GM12878 (cell line): ENCODE data around the gene MDK. TPM values are rescaled to one million over a fixed set of nuclear protein-coding genes. Genes with fewer than 3 reads are reported as not detected.
"Not testable (repeated sequence)": the region's sequence is repeated elsewhere in the genome, so short reads cannot be mapped to it uniquely, and the experiment has no call there.

Experiments used
- ATAC-seq: fragments of 200-7000 bp; cut with Tn5 transposase; 3 replicates; pipeline ENCODE4 v1.9.1; 2020; ENCODE audit warnings: mild to moderate bottlenecking, moderate library complexity
- BruUV-seq: library from RNA; stranded (reverse); fragments of 400-500 nt; replicated peaks from 2 replicates; lab custom pipeline; 2021; lab: Mats Ljungman, UMichigan
- CTCF ChIA-PET: fragments of 300-600 bp; sonication (Branson Sonifier 250); formaldehyde crosslinking; extraction: SDS; loops from one replicate; lab custom pipeline; 2021; ENCODE audit warnings: inconsistent platforms; lab: Yijun Ruan, JAX
- POLR2A ChIA-PET: fragments of 350-600 bp; formaldehyde crosslinking; extraction: SDS; loops from one replicate; lab custom pipeline; 2021; ENCODE audit warnings: inconsistent platforms; lab: Charles Lee
- RAD21 ChIA-PET: fragments of 300-600 bp; sonication (Branson Sonifier 250); formaldehyde crosslinking; loops from one replicate; lab custom pipeline; 2023; ENCODE audit warnings: antibody characterized with exemption; ENCODE audit not compliant: unreplicated experiment; lab: Charles Lee
- SMC1A ChIA-PET: fragments of 300-600 bp; sonication (Branson Sonifier 250); formaldehyde crosslinking; loops from one replicate; lab custom pipeline; 2023; ENCODE audit not compliant: unreplicated experiment, uncharacterized antibody; lab: Charles Lee
- DNase-seq: peaks from one replicate; pipeline ENCODE4 v3.0.0-alpha.2; 2011; ENCODE audit warnings: low read depth, low spot score
- FAIRE-seq: peaks from 3 replicates; lab custom pipeline; 2011; peaks lifted over from hg19 to GRCh38; lab: Jason Lieb, UNC
- H2AFZ ChIP-seq: 2 replicates; pipeline ENCODE4 v1.6.0; 2011; ENCODE audit warnings: low read depth, low read length, control low read depth; ENCODE audit not compliant: control insufficient read depth
- H3K27ac ChIP-seq: 2 replicates; pipeline ENCODE4 v1.5.1; 2011; ENCODE audit warnings: control low read depth; ENCODE audit not compliant: control insufficient read depth, insufficient read depth
- H3K27me3 ChIP-seq, 2 experiments: replicated peaks in 1 of 2; 2 replicates each; pipeline versions ENCODE4 v1.6.0 to v1.6.1; 2011; ENCODE audit warnings: low read length in 1 of 2; ENCODE audit not compliant: control insufficient read depth in 2 of 2, insufficient read depth in 2 of 2
- H3K36me3 ChIP-seq, 2 experiments: 2 replicates each; pipeline ENCODE4 v1.5.1; 2011; ENCODE audit warnings: low read length in 1 of 2; ENCODE audit not compliant: control insufficient read depth in 2 of 2, insufficient read depth in 2 of 2
- H3K4me1 ChIP-seq: 2 replicates; pipeline ENCODE4 v1.6.1; 2011; ENCODE audit warnings: mild to moderate bottlenecking, low read length, moderate library complexity, mixed read lengths; ENCODE audit not compliant: control insufficient read depth, insufficient read depth
- H3K4me2 ChIP-seq: 2 replicates; pipeline ENCODE4 v1.6.0; 2011; ENCODE audit warnings: control low read depth; ENCODE audit not compliant: control insufficient read depth, insufficient read depth
- H3K4me3 ChIP-seq: fragments of 200-600 bp; sonication (generic); 2 replicates; pipeline ENCODE4 v1.5.1; 2016
- H3K79me2 ChIP-seq: 2 replicates; pipeline ENCODE4 v1.6.0; 2011; ENCODE audit warnings: low read length; ENCODE audit not compliant: control insufficient read depth, insufficient read depth
- H3K9ac ChIP-seq: 2 replicates; pipeline ENCODE4 v1.8.0; 2011; ENCODE audit warnings: low read length, control low read depth, mixed read lengths; ENCODE audit not compliant: control insufficient read depth, insufficient read depth
- H3K9me3 ChIP-seq: replicated peaks from 3 replicates; pipeline ENCODE4 v1.5.1; 2011; ENCODE audit warnings: mild to moderate bottlenecking, low read length; ENCODE audit not compliant: control insufficient read depth, insufficient read depth
- H4K20me1 ChIP-seq: 2 replicates; pipeline ENCODE4 v1.6.0; 2011; ENCODE audit not compliant: control insufficient read depth, insufficient read depth
- CBX5 ChIP-seq: sonication (generic); IDR thresholded peaks from 2 replicates; pipeline ENCODE4 v1.6.1; 2016; ENCODE audit warnings: low read depth, moderate library complexity, mild to moderate bottlenecking, inconsistent platforms
- CUX1 ChIP-seq: IDR thresholded peaks from 2 replicates; pipeline ENCODE4 v1.6.1; 2012; ENCODE audit warnings: improper control_type of control experiment, low read depth, low read length; ENCODE audit not compliant: insufficient replicate concordance
- WGBS: methylation state at CpG from one replicate; pipeline ENCODE4 v1.1.6; 2016; ENCODE audit warnings: low lambda C conversion rate; ENCODE audit not compliant: insufficient replicate concordance, insufficient coverage; ENCODE audit errors: missing lambda C conversion rate; 5-methylcytosine and 5-hydroxymethylcytosine counted together
- in situ Hi-C: fragments of 300-500 bp; cut with MboI; formaldehyde crosslinking; loops from 9 replicates; pipeline ENCODE4 v1.14.3; 2018; ENCODE audit warnings: mixed read lengths
- intact Hi-C: fragments of 100-400 bp; cut with micrococcal nuclease; formaldehyde crosslinking; loops from one replicate; pipeline ENCODE4 v1.14.2; 2022; ENCODE audit not compliant: unreplicated experiment
- polyA plus RNA-seq, 11 experiments: library from polyadenylated mRNA; depleted of rRNA in 4 of 11; unstranded in 6 of 11; stranded (reverse) in 5 of 11; fragments of >200 nt; fragmentation: Nextera tagmentation in 4 of 11; fragmentation: Illumina TruSeq in 1 of 11; extraction: Ambion mirVana in 4 of 11; extraction: Trizol in 1 of 11; gene quantifications; 1 replicate in 1 of 11; 2 replicates in 10 of 11; pipeline versions ENCODE4 v1.2.1 to v1.2.3, GENCODE V29; 2011 to 2016; ENCODE audit warnings: inconsistent platforms in 2 of 11, missing spikeins in 2 of 11, low read depth in 1 of 11
- total RNA-seq, 4 experiments: library from RNA; depleted of rRNA in 3 of 4; stranded (reverse); fragments of >200 nt in 3 of 4; fragmentation: Illumina TruSeq in 1 of 4; extraction: Trizol in 1 of 4; gene quantifications; 2 replicates each; pipeline versions ENCODE4 v1.2.1 to v1.2.3, GENCODE V29; 2013 to 2021

The MDK gene
- total and polyA plus RNA-seq, 10 of the 15 experiments (the other 5 are each of a cell fraction or from before 2014, with no cell fraction given), result 0.77 to 17.8 (median 9.9) TPM

- DNase-seq, H3K4me3 ChIP-seq, BruUV-seq, intact Hi-C loops, POLR2A ChIA-PET, H3K4me1 ChIP-seq, in situ Hi-C loops, H3K27ac ChIP-seq, H2AFZ ChIP-seq, H4K20me1 ChIP-seq, H3K79me2 ChIP-seq, FAIRE-seq, RAD21 ChIA-PET, H3K27me3 ChIP-seq, H3K4me2 ChIP-seq, H3K9me3 ChIP-seq, ATAC-seq, H3K9ac ChIP-seq: not testable (repeated sequence)
- 88% methylated on average over 19 of the region's 19 CpGs for WGBS
- ChIA-PET SMC1A (interaction anchor here (0.8 kb wide), 1 partner anchor 18 kb away, joined by 3 read pairs; no protein-coding TSS in a partner anchor), CTCF (interaction anchor here (1.3 to 15.2 kb wide), 2 partner anchors 18 to 20 kb away, joined by 3 to 423 read pairs; partner anchors contain the start of gene DGKZ)
- peaks cover 9 to 34% of the 10 kb centered on the region in 2 experiments; a peak in 3 of 4 replicates for H3K36me3 ChIP-seq
Measured at GRCh38 chr11:46371262-46371661, 10.2 kb upstream of the MDK start.

- TF ChIP-seq CUX1, result no peak
- no peak for TF ChIP-seq CBX5
- 89% methylated on average over 10 of the region's 10 CpGs for WGBS
- H3K9ac ChIP-seq, result no peak overlapping the region
- no peaks in the 10 kb centered on the region for H3K9me3 ChIP-seq
- DNase-seq (no peak), ATAC-seq (no peak), FAIRE-seq (no peak)
- no peaks in the 10 kb centered on the region for H3K79me2 ChIP-seq
- H2AFZ ChIP-seq, result no peak overlapping the region
- ChIA-PET RAD21 (no interaction called here), CTCF (interaction anchor here (15.2 kb wide), 1 partner anchor 20 kb away, joined by 423 read pairs; the partner anchor contains the start of gene DGKZ), POLR2A (interaction anchor here (0.6 kb wide), 1 partner anchor 145 kb away, joined by 3 read pairs; no protein-coding TSS in a partner anchor), SMC1A (no interaction called here)
- in situ Hi-C loops, result no loop called here
- H3K4me1 ChIP-seq, result no peaks in the 10 kb centered on the region
- BruUV-seq, result no TSS peak
- H3K4me3 ChIP-seq, result no peak overlapping the region
- no peak overlapping the region for H3K4me2 ChIP-seq
- no peaks in the 10 kb centered on the region for H3K27me3 ChIP-seq
- H3K27ac ChIP-seq, result no peak overlapping the region
- H4K20me1 ChIP-seq, result no peaks in the 10 kb centered on the region
- peaks cover 13 to 36% of the 10 kb centered on the region in 2 experiments; a peak in 3 of 4 replicates for H3K36me3 ChIP-seq
- intact Hi-C loops, result no loop called here
Measured at GRCh38 chr11:46372086-46372485, 9.4 kb upstream of the MDK start.

- ATAC-seq, H3K9ac ChIP-seq, H3K4me3 ChIP-seq, H3K9me3 ChIP-seq, RAD21 ChIA-PET, H3K27ac ChIP-seq, BruUV-seq, intact Hi-C loops, FAIRE-seq, in situ Hi-C loops, H3K4me1 ChIP-seq, H3K27me3 ChIP-seq, H3K4me2 ChIP-seq, H4K20me1 ChIP-seq, SMC1A ChIA-PET, DNase-seq, H2AFZ ChIP-seq, H3K79me2 ChIP-seq: not testable (repeated sequence)
- ChIA-PET CTCF (interaction anchor here (15.2 kb wide), 1 partner anchor 21 kb away, joined by 423 read pairs; the partner anchor contains the start of gene DGKZ), POLR2A (interaction anchor here (0.6 kb wide), 1 partner anchor 144 kb away, joined by 3 read pairs; no protein-coding TSS in a partner anchor)
- 94% methylated on average over 15 of the region's 15 CpGs for WGBS
- peaks cover 13 to 36% of the 10 kb centered on the region in 2 experiments; a peak in 3 of 4 replicates for H3K36me3 ChIP-seq
Measured at GRCh38 chr11:46372501-46372900, 9.0 kb upstream of the MDK start.
